ENCODE measurements around the gene PPOX. TPM values are rescaled to one million over a fixed set of nuclear protein-coding genes. Genes with fewer than 3 reads are reported as not detected.

The PPOX gene
- total RNA-seq, 1 experiment from 2014 or later: 24.2 TPM

DNA sequence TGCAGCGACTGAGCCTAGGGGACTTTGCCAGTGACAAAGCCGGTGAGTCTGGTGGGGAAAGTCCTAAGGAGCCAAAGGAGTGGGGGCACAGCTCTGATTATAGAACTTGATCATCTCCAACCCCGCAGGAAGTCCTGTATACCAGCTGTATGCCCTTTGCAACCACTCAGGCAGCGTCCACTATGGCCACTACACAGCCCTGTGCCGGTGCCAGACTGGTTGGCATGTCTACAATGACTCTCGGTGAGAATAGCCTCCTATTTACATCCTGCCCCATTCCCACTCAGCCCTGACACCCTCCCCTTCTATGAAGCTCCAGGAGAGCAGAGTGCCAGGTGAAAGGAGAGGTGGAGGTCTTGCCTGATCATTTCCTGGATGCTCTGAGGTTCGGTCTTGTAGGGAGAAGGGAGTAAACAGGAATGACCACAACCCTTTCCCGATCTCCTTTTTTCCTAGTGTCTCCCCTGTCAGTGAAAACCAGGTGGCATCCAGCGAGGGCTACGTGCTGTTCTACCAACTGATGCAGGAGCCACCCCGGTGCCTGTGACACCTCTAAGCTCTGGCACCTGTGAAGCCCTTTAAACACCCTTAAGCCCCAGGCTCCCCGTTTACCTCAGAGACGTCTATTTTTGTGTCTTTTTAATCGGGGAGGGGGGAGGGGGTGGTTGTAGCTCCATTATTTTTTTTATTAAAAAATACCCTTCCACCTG is 1.2 kb upstream of the PPOX start:
- H3K27ac ChIP-seq (ENCODE audit: low read depth, low read length): peak overlapping the region; percentile 63
- DNase-seq (ENCODE audit: low read depth, low spot score) (no peak), ATAC-seq (no peak)
- peaks cover 7% of the 10 kb centered on the region; the same call in 1 of the 2 replicates for H3K79me2 ChIP-seq (ENCODE audit: insufficient read depth, low read length)
- ChIA-PET POLR2A (interaction anchor here (0.7 to 3.1 kb wide), 10 partner anchors 8 to 1466 kb away, joined by 3 to 24 read pairs (median 7); partner anchors contain the start of genes B4GALT3, DEDD, NDUFS2 and NIT1), CTCF (interaction anchor here (0.8 to 2.8 kb wide), 10 partner anchors 10 to 576 kb away, joined by 3 to 10 read pairs (median 4); partner anchors contain the start of genes DEDD, TOMM40L and UFC1), RAD21 (ENCODE audit: low non-redundant PET in 1 of 2, low total read pairs in 2 of 2, uncharacterized antibody in 2 of 2, unreplicated experiment in 2 of 2) (no interaction called here)
- H3K4me3 ChIP-seq (replicated peaks in 1 of 2; ENCODE audit: low read depth in 1 of 2, low read length in 2 of 2): peak overlapping the region; percentile 51 to 82
- no peak overlapping the region for H2AFZ ChIP-seq (ENCODE audit: low read depth, low read length, poor library complexity, severe bottlenecking)
- intact Hi-C loops (cut with micrococcal nuclease): no loop called here
- peaks cover 7 to 35% of the 10 kb centered on the region in 2 experiments; a peak in 3 of 4 replicates for H3K4me1 ChIP-seq (ENCODE audit: control insufficient read depth in 1 of 2, insufficient read depth in 2 of 2, low read length in 2 of 2)
- H4K20me1 ChIP-seq (ENCODE audit: insufficient read depth): no peaks in the 10 kb centered on the region
- H3K27me3 ChIP-seq (ENCODE audit: insufficient read depth, low read length): no peaks in the 10 kb centered on the region
- peak overlapping the region; percentile 87 for H3K4me2 ChIP-seq (ENCODE audit: low read length)
- TF ChIP-seq EZH2 (IDR thresholded peaks at IDR 0.05) (no peak), ZNF274 (IDR thresholded peaks at IDR 0.05; ENCODE audit: low read depth, low read length) (no peak), EZH2phosphoT487 (IDR thresholded peaks at IDR 0.05; ENCODE audit: borderline replicate concordance) (no peak), ELF1 (IDR thresholded peaks at IDR 0.05; ENCODE audit: borderline replicate concordance, low read depth) (no peak), FOSL1 (IDR thresholded peaks at IDR 0.05; ENCODE audit: low read depth) (no peak), SRF (IDR thresholded peaks at IDR 0.05; ENCODE audit: low read depth) (no peak), YY1 (IDR thresholded peaks at IDR 0.05; ENCODE audit: extremely low read depth, insufficient replicate concordance, low read depth, low read length) (no peak), CEBPB (IDR thresholded peaks at IDR 0.05; ENCODE audit: low read depth) (no peak), SP1 (IDR thresholded peaks at IDR 0.05; ENCODE audit: low read depth) (no peak), POLR2A (IDR thresholded peaks at IDR 0.05; ENCODE audit: borderline replicate concordance, extremely low read depth, insufficient read depth, insufficient read length) (no peak), ZFX (IDR thresholded peaks at IDR 0.05) (no peak), JUND (IDR thresholded peaks at IDR 0.05) (no peak), RAD21 (IDR thresholded peaks at IDR 0.05; ENCODE audit: low read depth) (no peak)
- TF ChIP-seq, protein P1, sequence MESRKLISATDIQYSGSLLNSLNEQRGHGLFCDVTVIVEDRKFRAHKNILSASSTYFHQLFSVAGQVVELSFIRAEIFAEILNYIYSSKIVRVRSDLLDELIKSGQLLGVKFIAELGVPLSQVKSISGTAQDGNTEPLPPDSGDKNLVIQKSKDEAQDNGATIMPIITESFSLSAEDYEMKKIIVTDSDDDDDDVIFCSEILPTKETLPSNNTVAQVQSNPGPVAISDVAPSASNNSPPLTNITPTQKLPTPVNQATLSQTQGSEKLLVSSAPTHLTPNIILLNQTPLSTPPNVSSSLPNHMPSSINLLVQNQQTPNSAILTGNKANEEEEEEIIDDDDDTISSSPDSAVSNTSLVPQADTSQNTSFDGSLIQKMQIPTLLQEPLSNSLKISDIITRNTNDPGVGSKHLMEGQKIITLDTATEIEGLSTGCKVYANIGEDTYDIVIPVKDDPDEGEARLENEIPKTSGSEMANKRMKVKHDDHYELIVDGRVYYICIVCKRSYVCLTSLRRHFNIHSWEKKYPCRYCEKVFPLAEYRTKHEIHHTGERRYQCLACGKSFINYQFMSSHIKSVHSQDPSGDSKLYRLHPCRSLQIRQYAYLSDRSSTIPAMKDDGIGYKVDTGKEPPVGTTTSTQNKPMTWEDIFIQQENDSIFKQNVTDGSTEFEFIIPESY (IDR thresholded peaks at IDR 0.05; ENCODE audit: extremely low read depth, insufficient replicate concordance, low read length): no peak
- TF ChIP-seq, protein P2, sequence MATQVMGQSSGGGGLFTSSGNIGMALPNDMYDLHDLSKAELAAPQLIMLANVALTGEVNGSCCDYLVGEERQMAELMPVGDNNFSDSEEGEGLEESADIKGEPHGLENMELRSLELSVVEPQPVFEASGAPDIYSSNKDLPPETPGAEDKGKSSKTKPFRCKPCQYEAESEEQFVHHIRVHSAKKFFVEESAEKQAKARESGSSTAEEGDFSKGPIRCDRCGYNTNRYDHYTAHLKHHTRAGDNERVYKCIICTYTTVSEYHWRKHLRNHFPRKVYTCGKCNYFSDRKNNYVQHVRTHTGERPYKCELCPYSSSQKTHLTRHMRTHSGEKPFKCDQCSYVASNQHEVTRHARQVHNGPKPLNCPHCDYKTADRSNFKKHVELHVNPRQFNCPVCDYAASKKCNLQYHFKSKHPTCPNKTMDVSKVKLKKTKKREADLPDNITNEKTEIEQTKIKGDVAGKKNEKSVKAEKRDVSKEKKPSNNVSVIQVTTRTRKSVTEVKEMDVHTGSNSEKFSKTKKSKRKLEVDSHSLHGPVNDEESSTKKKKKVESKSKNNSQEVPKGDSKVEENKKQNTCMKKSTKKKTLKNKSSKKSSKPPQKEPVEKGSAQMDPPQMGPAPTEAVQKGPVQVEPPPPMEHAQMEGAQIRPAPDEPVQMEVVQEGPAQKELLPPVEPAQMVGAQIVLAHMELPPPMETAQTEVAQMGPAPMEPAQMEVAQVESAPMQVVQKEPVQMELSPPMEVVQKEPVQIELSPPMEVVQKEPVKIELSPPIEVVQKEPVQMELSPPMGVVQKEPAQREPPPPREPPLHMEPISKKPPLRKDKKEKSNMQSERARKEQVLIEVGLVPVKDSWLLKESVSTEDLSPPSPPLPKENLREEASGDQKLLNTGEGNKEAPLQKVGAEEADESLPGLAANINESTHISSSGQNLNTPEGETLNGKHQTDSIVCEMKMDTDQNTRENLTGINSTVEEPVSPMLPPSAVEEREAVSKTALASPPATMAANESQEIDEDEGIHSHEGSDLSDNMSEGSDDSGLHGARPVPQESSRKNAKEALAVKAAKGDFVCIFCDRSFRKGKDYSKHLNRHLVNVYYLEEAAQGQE (IDR thresholded peaks at IDR 0.05; ENCODE audit: low read depth): no peak
- TF ChIP-seq, protein P3, sequence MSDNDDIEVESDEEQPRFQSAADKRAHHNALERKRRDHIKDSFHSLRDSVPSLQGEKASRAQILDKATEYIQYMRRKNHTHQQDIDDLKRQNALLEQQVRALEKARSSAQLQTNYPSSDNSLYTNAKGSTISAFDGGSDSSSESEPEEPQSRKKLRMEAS (IDR thresholded peaks at IDR 0.05): no peak
- H3K36me3 ChIP-seq (ENCODE audit: control insufficient read depth in 1 of 2, insufficient read depth in 2 of 2, low read length in 2 of 2): peaks cover 8 to 26% of the 10 kb centered on the region in 2 experiments; a peak in 2 of 4 replicates
- no peaks in the 10 kb centered on the region for H3K9me2 ChIP-seq (ENCODE audit: insufficient read depth)
- peak overlapping the region; percentile 82 for H3K9ac ChIP-seq (ENCODE audit: low read length)
- no TSS peak for BruUV-seq (replicated peaks)
- H3K9me3 ChIP-seq (ENCODE audit: control insufficient read depth in 1 of 2, insufficient read depth in 1 of 2, low read depth in 1 of 2, low read length in 2 of 2): no peaks in the 10 kb centered on the region
